ENCODE measurements around the gene TXK.

DNA sequence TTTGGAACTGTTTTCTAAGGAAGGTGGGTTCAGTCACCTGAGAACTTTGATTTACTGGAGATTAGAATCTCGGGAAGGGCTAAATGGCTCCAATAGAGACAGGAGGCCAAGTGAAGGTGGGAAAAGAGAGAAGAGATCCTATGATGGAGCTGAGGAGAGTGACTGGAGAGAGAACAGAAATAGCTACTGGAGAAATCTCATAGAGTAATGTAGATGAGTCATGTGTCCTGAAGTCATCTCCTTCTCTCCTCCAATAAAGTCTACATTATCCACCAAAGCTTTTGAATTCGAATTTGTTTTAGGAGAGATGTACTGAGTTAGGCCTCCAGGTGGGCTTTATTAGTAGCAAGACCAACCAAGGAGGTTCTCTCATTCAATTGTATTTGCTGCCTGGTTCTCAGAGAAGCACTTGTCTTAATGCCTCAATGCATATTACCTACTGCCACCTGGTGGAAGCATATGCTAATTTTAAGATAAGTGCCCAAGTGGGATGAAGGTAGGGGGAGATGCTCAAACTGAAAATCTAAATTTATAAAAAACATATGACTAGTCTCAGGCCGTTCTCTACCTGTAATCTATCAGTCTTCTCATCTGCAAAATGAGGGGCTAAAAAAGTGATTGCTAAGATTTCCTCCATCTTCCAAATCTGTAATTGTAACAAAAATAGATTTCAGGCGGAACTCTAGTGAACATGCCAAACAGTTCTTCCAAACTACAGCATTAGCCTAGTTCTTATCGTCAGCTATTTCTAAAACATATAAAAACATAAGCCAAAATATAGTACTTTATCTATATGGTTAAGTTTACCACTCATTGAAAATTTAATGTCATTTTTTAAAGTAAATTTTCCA, 24.4 kb downstream of the TXK start:
- TF ChIP-seq EP300 (IDR thresholded peaks at IDR 0.05) (no peak), POLR2A (IDR thresholded peaks at IDR 0.05) (no peak), POLR2AphosphoS5 (IDR thresholded peaks at IDR 0.05) (no peak)
- TF ChIP-seq, protein P1, sequence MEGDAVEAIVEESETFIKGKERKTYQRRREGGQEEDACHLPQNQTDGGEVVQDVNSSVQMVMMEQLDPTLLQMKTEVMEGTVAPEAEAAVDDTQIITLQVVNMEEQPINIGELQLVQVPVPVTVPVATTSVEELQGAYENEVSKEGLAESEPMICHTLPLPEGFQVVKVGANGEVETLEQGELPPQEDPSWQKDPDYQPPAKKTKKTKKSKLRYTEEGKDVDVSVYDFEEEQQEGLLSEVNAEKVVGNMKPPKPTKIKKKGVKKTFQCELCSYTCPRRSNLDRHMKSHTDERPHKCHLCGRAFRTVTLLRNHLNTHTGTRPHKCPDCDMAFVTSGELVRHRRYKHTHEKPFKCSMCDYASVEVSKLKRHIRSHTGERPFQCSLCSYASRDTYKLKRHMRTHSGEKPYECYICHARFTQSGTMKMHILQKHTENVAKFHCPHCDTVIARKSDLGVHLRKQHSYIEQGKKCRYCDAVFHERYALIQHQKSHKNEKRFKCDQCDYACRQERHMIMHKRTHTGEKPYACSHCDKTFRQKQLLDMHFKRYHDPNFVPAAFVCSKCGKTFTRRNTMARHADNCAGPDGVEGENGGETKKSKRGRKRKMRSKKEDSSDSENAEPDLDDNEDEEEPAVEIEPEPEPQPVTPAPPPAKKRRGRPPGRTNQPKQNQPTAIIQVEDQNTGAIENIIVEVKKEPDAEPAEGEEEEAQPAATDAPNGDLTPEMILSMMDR (IDR thresholded peaks at IDR 0.05): peak in 5 of 7 experiments; percentile 3 to 50 (median 23)
